ENCODE data around the gene BANF2.

DNA sequence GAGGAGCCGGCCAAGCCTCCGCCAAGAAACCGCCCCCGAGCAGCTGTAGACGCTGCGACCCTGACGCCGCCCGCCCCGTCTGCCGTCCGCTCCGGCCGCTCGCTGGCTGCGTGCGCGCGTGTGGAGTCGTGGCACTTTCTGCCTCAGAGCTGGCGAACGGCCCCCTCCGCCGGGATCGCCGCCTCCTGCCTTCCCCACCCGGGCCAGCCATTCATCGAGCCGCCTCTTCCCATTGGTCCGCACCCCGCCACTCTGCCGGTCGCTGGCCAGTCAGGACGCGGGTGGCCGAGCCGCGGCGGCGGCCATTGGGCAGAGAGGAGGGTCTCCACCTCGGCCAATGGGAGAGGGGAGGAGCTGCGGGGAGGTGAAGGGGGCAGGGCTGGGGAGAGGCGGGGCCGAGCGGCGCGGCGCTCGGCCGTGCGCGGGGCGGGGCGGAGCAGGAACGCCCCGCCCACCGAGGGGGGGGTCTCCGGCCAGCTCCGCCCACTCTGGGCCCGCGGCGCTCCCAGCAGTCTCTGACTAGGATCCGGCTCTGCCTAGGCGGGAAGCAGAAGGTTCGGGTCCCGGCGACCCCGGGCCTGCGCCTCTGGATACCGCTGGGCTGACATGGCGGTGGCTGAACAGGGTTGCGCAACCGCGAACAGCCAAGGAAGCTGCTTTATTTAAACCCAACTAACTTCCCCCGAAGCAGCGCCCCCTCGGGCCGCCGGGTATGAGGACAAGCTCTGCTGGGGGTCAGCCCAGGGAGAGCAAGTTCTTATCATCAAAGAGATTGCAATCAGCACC lies 17.5 kb upstream of the BANF2 start, which contains the start of gene RRBP1:
- TF ChIP-seq EP300 (IDR thresholded peaks at IDR 0.05; ENCODE audit: borderline replicate concordance in 1 of 2, low read depth in 2 of 2, low read length in 2 of 2) (peak in 1 of 2 experiments; percentile 31; a peak in 1 of 3 replicates), JUN (IDR thresholded peaks at IDR 0.05; ENCODE audit: low read depth, low read length) (no peak), JUND (IDR thresholded peaks at IDR 0.05; ENCODE audit: low read length) (no peak), CREB1 (IDR thresholded peaks at IDR 0.05) (no peak), CTCF (IDR thresholded peaks at IDR 0.05; ENCODE audit: control extremely low read depth in 1 of 3, insufficient read depth in 1 of 3, low read depth in 1 of 3, low read length in 3 of 3) (peak; percentile 63 to 77 (median 67)), SP2 (IDR thresholded peaks at IDR 0.05; ENCODE audit: low read length) (peak; percentile 84), GABPA (IDR thresholded peaks at IDR 0.05; ENCODE audit: borderline replicate concordance, insufficient read depth, low read length) (no peak), TAF1 (IDR thresholded peaks at IDR 0.05; ENCODE audit: low read depth, low read length) (peak; percentile 81), FOSL1 (IDR thresholded peaks at IDR 0.05; ENCODE audit: insufficient read depth, low read depth, low read length) (no peak), ATF2 (IDR thresholded peaks at IDR 0.05; ENCODE audit: low read length) (no peak)
